GM10266 (cell line): ENCODE measurements around the gene MMP25.
A peak's percentile ranks its signal among the peaks of the same experiment; 100 is the strongest.

Experiments used
- DNase-seq: peaks from one replicate; pipeline ENCODE4 v3.0.0; 2012; ENCODE audit errors: extremely low spot score
- CTCF ChIP-seq: IDR thresholded peaks from 2 replicates; pipeline ENCODE4 v1.5.1; 2012; ENCODE audit warnings: mild to moderate bottlenecking, low read depth; ENCODE audit not compliant: control insufficient read depth, insufficient read depth; ENCODE audit errors: missing control alignments

MMP25 gene

GRCh38 chr16:3035289-3035971 lies 10.9 kb upstream of the MMP25 start:
- no peak for TF ChIP-seq CTCF

GRCh38 chr16:3035972-3036725 lies 10.2 kb upstream of the MMP25 start:
- DNase-seq: no peak
- TF ChIP-seq CTCF: no peak

More at GRCh38 chr16:3035289-3035971, 10.9 kb upstream of the MMP25 start:
- no peak for DNase-seq

GRCh38 chr16:3036726-3037315 lies 9.5 kb upstream of the MMP25 start, which contains the start of gene BICDL2:
Gene BICDL2, minus strand, starts transcription at chr16:3036944. Its CDS starts 1,448 bp downstream, at chr16:3035496.
- no peak for DNase-seq
- no peak for TF ChIP-seq CTCF

GRCh38 chr16:3038256-3038655 lies 8.1 kb upstream of the MMP25 start:
- TF ChIP-seq CTCF: no peak
- no peak for DNase-seq

- DNase-seq: peak; percentile 8
- no peak for TF ChIP-seq CTCF
These were observed 7.5 kb upstream of the MMP25 start for GRCh38 chr16:3038896-3039295.

- no peak for TF ChIP-seq CTCF
- DNase-seq: no peak
These were observed 4.0 kb upstream of the MMP25 start for GRCh38 chr16:3042376-3042775.
